AG09319 (cell line): ENCODE measurements around the gene GOLM1.
"Not testable (repeated sequence)": the region's sequence is repeated elsewhere in the genome, so short reads cannot be mapped to it uniquely, and the experiment has no call there.

ENCODE experiments used
- DNase-seq: peaks from one replicate; pipeline ENCODE4 v3.0.0-alpha.2; 2010; ENCODE audit warnings: low read depth; ENCODE audit errors: extremely low read depth
- CTCF ChIP-seq: IDR thresholded peaks from 2 replicates; pipeline ENCODE4 v1.5.1; 2011; ENCODE audit warnings: low read depth, mild to moderate bottlenecking, inconsistent platforms, low read length, moderate library complexity

Gene GOLM1

GRCh38 chr9:86052556-86053468 is 46.5 kb downstream of the GOLM1 start:
- TF ChIP-seq CTCF: no peak
- DNase-seq: no peak

- not testable (repeated sequence) for DNase-seq
Measured at GRCh38 chr9:86048018-86048742, 51.2 kb downstream of the GOLM1 start.

GRCh38 chr9:86047361-86047760 is 52.0 kb downstream of the GOLM1 start:
- no peak for TF ChIP-seq CTCF
- no peak for DNase-seq

- DNase-seq: no peak
- TF ChIP-seq CTCF: no peak
Measured at GRCh38 chr9:86046930-86047341, 52.4 kb downstream of the GOLM1 start.

GRCh38 chr9:86046071-86046636 is 53.2 kb downstream of the GOLM1 start:
- DNase-seq: no peak
- no peak for TF ChIP-seq CTCF

- TF ChIP-seq CTCF: no peak
- DNase-seq: no peak
Measured at GRCh38 chr9:86045654-86046053, 53.7 kb downstream of the GOLM1 start.

GRCh38 chr9:86043999-86044398 is 55.4 kb downstream of the GOLM1 start:
- no peak for TF ChIP-seq CTCF
- DNase-seq: no peak
